Muscle of arm (tissue), 12 donors: Measurements from ENCODE around the gene UBAP2. TPM values are rescaled to one million over a fixed set of nuclear protein-coding genes. Genes with fewer than 3 reads are reported as not detected.

Experiments
- DNase-seq: peaks from one replicate; pipeline ENCODE4 v3.0.0-alpha.2; 2013
- polyA plus RNA-seq, 12 donors: library from polyadenylated mRNA; unstranded; fragments of 120-200 nt; gene quantifications; one replicate each; pipeline ENCODE4 v1.2.1, GENCODE V29; 2013; ENCODE audit not compliant: insufficient read length in 12 of 12

The UBAP2 gene
- polyA plus RNA-seq, 12 donors = 53.2 to 173 (median 73.1) TPM

DNA sequence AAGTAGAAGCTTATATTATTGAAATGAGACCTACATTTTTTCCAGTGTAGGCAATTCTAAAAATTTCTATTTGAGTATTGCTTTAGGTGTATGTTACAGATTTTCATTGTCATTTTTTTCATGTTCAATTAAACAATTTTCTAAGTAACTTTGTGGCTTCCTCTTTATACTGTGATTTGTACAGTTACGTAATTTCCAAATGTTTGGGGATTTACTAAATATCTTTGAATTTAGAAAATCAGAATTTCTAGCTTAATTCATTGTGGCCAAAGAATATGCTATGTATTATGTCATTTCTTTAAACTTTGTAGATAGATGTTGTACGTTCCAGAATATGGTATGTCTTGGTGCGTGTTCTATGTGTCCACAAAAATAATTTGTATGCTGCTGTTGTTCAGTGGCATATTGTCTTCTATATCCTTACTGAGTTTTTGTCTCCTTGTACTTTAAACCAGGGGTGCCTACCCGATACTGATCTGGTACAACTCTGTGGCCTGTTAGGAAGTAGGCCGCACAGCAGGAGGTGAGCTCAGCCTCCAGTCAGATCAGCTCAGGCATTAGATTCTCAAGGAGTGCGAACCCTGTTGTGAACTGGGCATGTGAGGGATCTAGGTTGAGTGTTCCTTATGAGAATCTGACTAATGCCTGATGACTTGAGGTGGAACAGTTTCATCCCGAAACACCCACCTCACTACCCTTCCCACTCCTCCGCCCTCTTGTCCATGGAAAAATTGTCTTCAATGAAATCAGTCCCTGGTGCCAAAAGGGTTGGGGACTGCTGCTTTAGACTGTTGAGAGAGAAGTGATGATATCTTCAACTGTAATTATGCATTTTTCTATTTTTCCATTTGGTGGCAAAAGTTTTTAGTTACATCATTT, 168.2 kb downstream of the UBAP2 start:
- DNase-seq = no peak

DNA sequence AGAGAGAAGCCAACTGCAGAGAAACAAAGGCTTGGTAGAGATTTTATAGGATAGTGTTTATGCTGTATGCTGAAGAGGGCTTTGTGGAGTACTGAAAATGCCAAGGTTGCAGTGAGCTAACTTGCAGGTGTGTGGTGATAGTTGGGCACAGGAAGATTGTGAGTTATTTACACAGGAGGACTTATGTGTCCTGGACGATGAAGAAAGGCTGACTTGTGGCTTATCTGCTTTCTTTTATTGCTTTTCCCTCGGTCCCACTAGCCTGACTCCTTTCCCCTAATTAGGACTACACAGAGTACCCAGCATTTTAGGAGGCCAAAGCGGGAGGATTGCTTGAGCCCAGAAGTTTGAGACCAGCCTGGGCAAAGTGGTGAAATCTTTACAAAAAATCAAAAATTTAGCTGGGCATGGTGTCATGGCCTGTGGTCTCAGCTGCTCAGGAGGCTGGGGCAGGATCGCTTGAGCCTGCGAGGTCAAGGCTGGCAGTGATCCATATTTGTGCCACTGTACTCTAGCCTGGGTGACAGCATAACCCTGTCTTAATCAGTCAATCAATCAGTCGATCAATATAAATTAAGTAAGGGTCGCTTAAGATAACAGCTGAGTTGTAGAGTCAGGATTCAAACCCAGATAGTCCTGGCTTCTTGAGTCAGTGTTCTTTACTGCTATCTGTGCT, 169.9 kb downstream of the UBAP2 start:
- no peak for DNase-seq

DNA sequence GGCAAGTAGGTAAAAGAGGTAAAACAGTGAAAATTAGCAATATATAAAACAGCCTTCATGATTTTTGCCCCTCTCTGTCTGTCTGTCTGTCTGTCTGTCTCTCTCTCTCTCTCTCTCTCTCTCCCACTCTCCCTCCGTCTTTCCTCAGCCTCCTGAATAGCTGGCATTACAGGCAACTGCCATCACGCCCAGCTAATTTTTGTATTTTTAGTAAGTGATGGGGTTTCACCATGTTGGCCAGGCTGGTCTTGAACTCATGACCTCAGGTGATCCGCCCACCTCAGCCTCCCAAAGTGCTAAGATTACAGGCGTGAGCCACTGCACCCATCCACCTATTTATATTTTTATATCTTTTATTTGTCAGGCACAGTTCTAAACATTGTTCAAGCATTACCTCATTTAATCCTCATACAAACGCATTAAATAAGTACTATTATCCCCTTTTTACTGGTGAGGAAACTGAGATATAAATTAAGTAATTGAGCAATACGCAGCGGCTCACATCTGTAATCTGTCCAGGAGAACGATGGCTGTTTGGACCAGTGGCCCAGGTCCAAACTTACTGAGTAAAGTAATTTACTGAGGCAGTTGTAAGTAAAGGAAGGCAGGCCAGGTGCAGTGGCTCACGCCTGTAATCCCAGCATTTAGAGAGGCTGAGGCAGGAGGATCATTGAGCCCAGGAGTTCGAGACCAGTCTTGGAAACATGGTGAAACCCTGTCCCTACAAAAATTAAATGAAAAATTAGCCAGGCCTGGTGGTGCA, 170.8 kb downstream of the UBAP2 start:
- DNase-seq = no peak

Other genes with a start within 250 kb of the UBAP2 start
- 100 to 1,000 TPM in 1 of 12 donors, 10 to 100 TPM in 11; 40.3 to 173 (median 44.3) TPM for gene UBE2R2, start 231.7 kb downstream of the UBAP2 start, polyA plus RNA-seq
- 10 to 100 TPM in 11 of 12 donors, not detected in 1; 28.9 to 54.3 (median 39.5) TPM for gene DCAF12, start 77.8 kb upstream of the UBAP2 start, polyA plus RNA-seq
- 10 to 100 TPM in 11 of 12 donors, not detected in 1; 32.0 to 46.5 (median 39.3) TPM for gene UBAP1, start 130.2 kb upstream of the UBAP2 start, polyA plus RNA-seq